ES-I3 (cell line): Measurements from ENCODE around the gene SLC25A39.

Experiments used
- H3K36me3 ChIP-seq: 2 replicates; pipeline ENCODE4 v1.6.1; 2013; ENCODE audit warnings: mild to moderate bottlenecking, low read length, control low read depth, moderate library complexity; ENCODE audit not compliant: insufficient read depth
- H3K4me1 ChIP-seq: 2 replicates; pipeline ENCODE4 v1.6.1; 2013; ENCODE audit warnings: mild to moderate bottlenecking, control low read depth, low read length; ENCODE audit not compliant: insufficient read depth
- H3K9ac ChIP-seq: 2 replicates; pipeline ENCODE4 v1.6.1; 2013; ENCODE audit warnings: low read depth, mild to moderate bottlenecking, low read length, moderate library complexity
- H3K9me3 ChIP-seq: 2 replicates; pipeline ENCODE4 v1.6.1; 2013; ENCODE audit warnings: mild to moderate bottlenecking, low read length, moderate library complexity; ENCODE audit not compliant: control insufficient read depth, insufficient read depth

Gene SLC25A39

DNA sequence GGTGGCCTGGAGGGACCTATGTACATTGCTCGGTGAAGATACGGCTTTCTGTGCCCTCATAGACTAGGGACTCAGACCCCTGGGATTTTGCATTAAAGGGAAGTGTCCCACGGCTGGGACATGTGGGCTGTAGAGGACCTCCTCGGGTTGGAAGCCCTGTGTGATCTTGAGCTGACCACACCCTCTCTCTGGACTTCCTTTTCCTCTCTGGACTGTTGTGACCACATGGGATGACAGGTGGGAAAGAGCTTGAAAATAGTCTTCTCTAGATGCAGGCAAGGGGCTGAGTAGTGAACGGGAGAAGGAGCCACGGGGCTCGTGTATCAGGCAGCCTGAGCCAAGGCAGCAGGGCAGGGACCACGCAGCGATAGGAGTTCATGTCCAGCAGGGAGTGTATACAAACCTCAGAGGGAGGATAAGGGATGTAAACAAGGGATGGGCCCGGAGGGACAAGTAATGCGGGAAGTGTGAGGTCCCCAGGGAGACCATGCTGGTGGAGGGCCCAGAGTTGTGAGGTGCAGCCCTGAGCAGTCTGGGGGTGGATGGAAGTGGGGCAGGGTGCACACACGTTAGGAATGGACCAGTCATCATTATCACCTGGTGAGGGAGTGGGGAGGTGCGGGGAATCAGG, 52.2 kb downstream of the SLC25A39 start:
- H3K4me1 ChIP-seq = peaks cover 16% of the 10 kb centered on the region
- H3K9me3 ChIP-seq = no peaks in the 10 kb centered on the region
- no peak overlapping the region for H3K9ac ChIP-seq
- H3K36me3 ChIP-seq = no peaks in the 10 kb centered on the region
